Endothelial cell of umbilical vein (primary cell): ENCODE measurements around the gene SERPINA3. TPM values are rescaled to one million over a fixed set of nuclear protein-coding genes. Genes with fewer than 3 reads are reported as not detected.

Source experiments
- BruUV-seq: library from RNA; stranded (reverse); fragments of 400-500 nt; replicated peaks from 2 replicates; lab custom pipeline; 2021; lab: Mats Ljungman, UMichigan
- CTCF ChIA-PET: fragments of 300-600, 350-600 bp; sonication (Branson Sonifier 250); formaldehyde crosslinking; loops from one replicate; lab custom pipeline; 2021; ENCODE audit warnings: antibody characterized with exemption, inconsistent platforms; lab: Charles Lee
- POLR2A ChIA-PET: fragments of 300-600, 350-600 bp; sonication (Branson Sonifier 250); formaldehyde crosslinking; loops from one replicate; lab custom pipeline; 2021; ENCODE audit warnings: antibody characterized with exemption, inconsistent platforms; lab: Charles Lee
- DNase-seq: peaks from one replicate; pipeline ENCODE4 v3.0.0-alpha.2; 2011; ENCODE audit warnings: low read depth, low spot score
- FAIRE-seq: peaks from 2 replicates; lab custom pipeline; 2011; peaks lifted over from hg19 to GRCh38; lab: Jason Lieb, UNC
- H2AFZ ChIP-seq: 2 replicates; pipeline ENCODE4 v1.6.0; 2012; ENCODE audit warnings: low read depth, low read length, control low read depth, inconsistent platforms
- H3K27ac ChIP-seq: 2 replicates; pipeline ENCODE4 v1.5.1; 2011; ENCODE audit warnings: low read depth, mild to moderate bottlenecking, control low read depth, low read length, moderate library complexity; ENCODE audit not compliant: insufficient read depth
- H3K27me3 ChIP-seq, 2 experiments: 2 replicates each; pipeline versions ENCODE4 v1.6.0 to v1.6.1; 2011; ENCODE audit warnings: low read length in 2 of 2, mixed read lengths in 1 of 2; ENCODE audit not compliant: control insufficient read depth in 2 of 2, insufficient read depth in 2 of 2
- H3K36me3 ChIP-seq, 2 experiments: 2 replicates in 1 of 2; 3 replicates in 1 of 2; pipeline ENCODE4 v1.5.1; 2011; ENCODE audit warnings: low read length in 2 of 2, mild to moderate bottlenecking in 1 of 2, moderate library complexity in 1 of 2; ENCODE audit not compliant: control insufficient read depth in 2 of 2, insufficient read depth in 2 of 2; ENCODE audit errors: extremely low read depth in 1 of 2
- H3K4me1 ChIP-seq: 3 replicates; pipeline ENCODE4 v1.5.1; 2011; ENCODE audit warnings: mild to moderate bottlenecking, low read length; ENCODE audit not compliant: control insufficient read depth, insufficient read depth; ENCODE audit errors: extremely low read depth
- H3K4me2 ChIP-seq: 2 replicates; pipeline ENCODE4 v1.6.1; 2011; ENCODE audit warnings: low read length, control low read depth, mixed read lengths; ENCODE audit not compliant: insufficient read depth
- H3K4me3 ChIP-seq, 3 experiments: fragments of 200-600 bp in 1 of 3; sonication (generic), shearing (Covaris generic) in 1 of 3; replicated peaks in 1 of 3; 2 replicates each; pipeline ENCODE4 v1.5.1; 2011 to 2016; ENCODE audit warnings: control low read depth in 3 of 3, low read length in 3 of 3, mild to moderate bottlenecking in 2 of 3, inconsistent platforms in 1 of 3, low read depth in 1 of 3, moderate library complexity in 1 of 3; ENCODE audit not compliant: insufficient read depth in 1 of 3
- H3K79me2 ChIP-seq: 2 replicates; pipeline ENCODE4 v1.6.0; 2012; ENCODE audit warnings: low read length, inconsistent platforms; ENCODE audit not compliant: control insufficient read depth, insufficient read depth
- H3K9ac ChIP-seq: replicated peaks from 2 replicates; pipeline ENCODE3; 2011; ENCODE audit warnings: low read length, control low read depth; ENCODE audit not compliant: insufficient read depth; ENCODE audit errors: extremely low read depth
- H3K9me1 ChIP-seq: replicated peaks from 3 replicates; pipeline ENCODE4 v1.6.0; 2011; ENCODE audit warnings: mild to moderate bottlenecking, low read length; ENCODE audit not compliant: control insufficient read depth, insufficient read depth; ENCODE audit errors: extremely low read depth
- H3K9me3 ChIP-seq: replicated peaks from 2 replicates; pipeline ENCODE4 v1.5.1; 2012; ENCODE audit warnings: low read length, inconsistent platforms; ENCODE audit not compliant: control insufficient read depth, insufficient read depth
- H4K20me1 ChIP-seq: replicated peaks from 2 replicates; pipeline ENCODE3; 2011; ENCODE audit warnings: mild to moderate bottlenecking, low read length; ENCODE audit not compliant: control insufficient read depth, insufficient read depth; ENCODE audit errors: extremely low read depth
- CTCF ChIP-seq, 2 donors: IDR thresholded peaks; 1 replicate in 1 of 2; 2 replicates in 1 of 2; pipeline ENCODE4 v1.5.1; 2011; ENCODE audit warnings: low read length in 2 of 2, mild to moderate bottlenecking in 2 of 2, moderate library complexity in 2 of 2, control low read depth in 1 of 2, inconsistent platforms in 1 of 2, low read depth in 1 of 2; ENCODE audit not compliant: insufficient read depth in 1 of 2; ENCODE audit errors: extremely low read depth in 1 of 2
- EZH2 ChIP-seq: IDR thresholded peaks from 2 replicates; pipeline ENCODE4 v1.6.1; 2012; ENCODE audit warnings: borderline replicate concordance, low read depth, mild to moderate bottlenecking, moderate library complexity, low read length, inconsistent platforms; ENCODE audit not compliant: severe bottlenecking
- FOS ChIP-seq: IDR thresholded peaks from 2 replicates; pipeline ENCODE4 v1.6.1; 2011; ENCODE audit warnings: mild to moderate bottlenecking, low read length, moderate library complexity, borderline replicate concordance; ENCODE audit not compliant: insufficient read depth
- GATA2 ChIP-seq: IDR thresholded peaks from 2 replicates; pipeline ENCODE4 v1.7.0; 2011; ENCODE audit warnings: low read depth, mild to moderate bottlenecking, moderate library complexity, mixed read lengths, low read length; ENCODE audit not compliant: insufficient read length, insufficient read depth
- JUN ChIP-seq: IDR thresholded peaks from 2 replicates; pipeline ENCODE4 v1.6.1; 2011; ENCODE audit warnings: borderline replicate concordance, low read depth; ENCODE audit not compliant: insufficient read length, insufficient read depth
- MAX ChIP-seq: IDR thresholded peaks from 2 replicates; pipeline ENCODE4 v1.6.1; 2011; ENCODE audit not compliant: insufficient read depth, insufficient read length
- MYC ChIP-seq: IDR thresholded peaks from one replicate; pipeline ENCODE4 v1.6.1; 2011; ENCODE audit warnings: mild to moderate bottlenecking, low read depth, low read length
- POLR2A ChIP-seq: IDR thresholded peaks from 2 replicates; pipeline ENCODE4 v1.6.1; 2012; ENCODE audit warnings: low read depth, mild to moderate bottlenecking, control low read depth, low read length
- POLR2AphosphoS5 ChIP-seq: IDR thresholded peaks from 2 replicates; pipeline ENCODE4 v1.6.1; 2012; ENCODE audit warnings: low read depth, mild to moderate bottlenecking, control low read depth, low read length, moderate library complexity; ENCODE audit not compliant: insufficient read depth
- dilution Hi-C: fragments of 300-500 bp; cut with MboI; formaldehyde crosslinking; loops from one replicate; pipeline ENCODE4 v1.15.0; 2019; ENCODE audit warnings: low sequenced_read_pairs; ENCODE audit not compliant: extremely low pct_ligation_motif_present
- intact Hi-C: fragments of 100-400 bp; cut with micrococcal nuclease; formaldehyde crosslinking; loops from one replicate; pipeline ENCODE4 v1.10.0; 2022
- polyA plus RNA-seq, 4 experiments: library from polyadenylated mRNA; depleted of rRNA in 3 of 4; stranded (reverse) in 3 of 4; unstranded in 1 of 4; fragments of >200 nt; gene quantifications; 2 replicates each; pipeline versions ENCODE4 v1.2.1 to v1.2.3, GENCODE V29; 2011 to 2012; ENCODE audit warnings: missing spikeins in 1 of 4
- total RNA-seq: library from RNA; stranded (reverse); gene quantifications from 2 replicates; pipeline ENCODE4 v1.2.3, GENCODE V29; 2021

Gene SERPINA3
- total and polyA plus RNA-seq, 2 donors (not counting 3 experiments of a cell fraction or from before 2014, with no cell fraction given) = not detected

DNA sequence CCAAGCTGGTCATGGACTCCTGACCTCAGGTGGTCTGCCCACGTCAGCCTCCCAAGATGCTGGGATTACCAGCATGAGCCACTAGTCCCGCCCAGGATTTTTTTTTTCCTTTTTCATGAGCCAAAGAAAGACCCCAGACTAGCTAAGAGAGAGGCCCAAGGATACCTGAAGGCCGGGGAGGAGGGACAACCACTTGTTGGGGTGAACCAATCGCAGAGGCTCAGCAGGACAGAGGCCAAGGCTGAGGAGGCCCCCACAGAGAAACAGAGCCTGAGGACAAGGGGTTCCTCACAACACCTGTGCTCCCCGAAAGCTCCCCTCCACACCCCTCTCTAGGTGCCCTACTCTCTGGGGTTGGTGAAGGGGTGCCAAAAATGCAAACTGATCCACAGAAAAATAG, 1.0 kb upstream of the SERPINA3 start:
- H3K9ac ChIP-seq = no peak overlapping the region
- CTCF ChIA-PET = interaction anchor here (0.6 to 0.9 kb wide), 2 partner anchors 9 to 62 kb away, joined by 3 to 6 read pairs; no protein-coding TSS in a partner anchor
- no peaks in the 10 kb centered on the region for H3K27me3 ChIP-seq
- dilution Hi-C loops = no loop called here
- no peak overlapping the region for H3K4me3 ChIP-seq
- no peaks in the 10 kb centered on the region for H3K36me3 ChIP-seq
- no peaks in the 10 kb centered on the region for H3K79me2 ChIP-seq
- H3K4me2 ChIP-seq = no peak overlapping the region
- H4K20me1 ChIP-seq = no peaks in the 10 kb centered on the region
- TF ChIP-seq POLR2AphosphoS5 = no peak
- TF ChIP-seq CTCF (IDR thresholded peaks at IDR 0.05; ENCODE audit: extremely low read depth in 1 of 2, insufficient read depth in 1 of 2, low read depth in 1 of 2, low read length in 2 of 2) = no peak
- TF ChIP-seq MAX = no peak
- no peak for TF ChIP-seq EZH2
- no peak for TF ChIP-seq GATA2
- TF ChIP-seq POLR2A = no peak
- no peak for TF ChIP-seq FOS
- TF ChIP-seq JUN = no peak
- TF ChIP-seq MYC = no peak
- DNase-seq (no peak), FAIRE-seq (no peak)
- no peak overlapping the region for H3K27ac ChIP-seq
- BruUV-seq = no TSS peak
- POLR2A ChIA-PET = no interaction called here
- intact Hi-C loops = no loop called here
- H2AFZ ChIP-seq = no peak overlapping the region
- no peaks in the 10 kb centered on the region for H3K9me3 ChIP-seq
- no peaks in the 10 kb centered on the region for H3K9me1 ChIP-seq
- H3K4me1 ChIP-seq = no peaks in the 10 kb centered on the region
